ENCODE data around the gene ANKRD34A.

DNA sequence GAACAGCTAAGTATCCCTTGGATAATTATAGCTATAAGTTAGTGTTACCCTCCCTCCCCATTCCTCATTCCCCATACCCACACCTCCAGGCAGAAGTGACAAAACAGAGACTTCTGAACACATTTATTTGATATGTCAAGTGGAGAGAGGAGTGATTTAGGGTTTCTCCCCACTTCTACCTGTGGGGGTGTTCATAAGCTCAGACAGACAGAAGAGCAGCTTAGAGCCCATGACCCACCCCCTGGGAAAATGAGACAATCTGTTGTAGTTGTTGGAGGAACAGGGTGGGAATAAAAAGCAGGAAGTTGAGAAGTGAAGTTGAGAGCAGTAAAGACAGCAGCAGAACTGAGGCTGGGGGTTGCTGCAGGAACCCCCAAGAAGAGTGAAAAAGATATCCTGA, 5.0 kb downstream of the ANKRD34A start:
- TF ChIP-seq, protein P1, sequence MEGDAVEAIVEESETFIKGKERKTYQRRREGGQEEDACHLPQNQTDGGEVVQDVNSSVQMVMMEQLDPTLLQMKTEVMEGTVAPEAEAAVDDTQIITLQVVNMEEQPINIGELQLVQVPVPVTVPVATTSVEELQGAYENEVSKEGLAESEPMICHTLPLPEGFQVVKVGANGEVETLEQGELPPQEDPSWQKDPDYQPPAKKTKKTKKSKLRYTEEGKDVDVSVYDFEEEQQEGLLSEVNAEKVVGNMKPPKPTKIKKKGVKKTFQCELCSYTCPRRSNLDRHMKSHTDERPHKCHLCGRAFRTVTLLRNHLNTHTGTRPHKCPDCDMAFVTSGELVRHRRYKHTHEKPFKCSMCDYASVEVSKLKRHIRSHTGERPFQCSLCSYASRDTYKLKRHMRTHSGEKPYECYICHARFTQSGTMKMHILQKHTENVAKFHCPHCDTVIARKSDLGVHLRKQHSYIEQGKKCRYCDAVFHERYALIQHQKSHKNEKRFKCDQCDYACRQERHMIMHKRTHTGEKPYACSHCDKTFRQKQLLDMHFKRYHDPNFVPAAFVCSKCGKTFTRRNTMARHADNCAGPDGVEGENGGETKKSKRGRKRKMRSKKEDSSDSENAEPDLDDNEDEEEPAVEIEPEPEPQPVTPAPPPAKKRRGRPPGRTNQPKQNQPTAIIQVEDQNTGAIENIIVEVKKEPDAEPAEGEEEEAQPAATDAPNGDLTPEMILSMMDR (IDR thresholded peaks at IDR 0.05; ENCODE audit: poor library complexity): no peak
- TF ChIP-seq EZH2phosphoT487 (IDR thresholded peaks at IDR 0.05; ENCODE audit: low read depth, severe bottlenecking, unreplicated experiment) (no peak), EZH2 (IDR thresholded peaks at IDR 0.05; ENCODE audit: borderline replicate concordance) (no peak)
